Fibroblast of villous mesenchyme (primary cell): ENCODE data around the gene GCNT1. TPM values are rescaled to one million over a fixed set of nuclear protein-coding genes. Genes with fewer than 3 reads are reported as not detected.

Experiments
- DNase-seq: peaks from one replicate; pipeline ENCODE4 v3.0.0-alpha.2; 2010; ENCODE audit warnings: low read depth
- H3K4me3 ChIP-seq: 2 replicates; pipeline ENCODE4 v1.5.1; 2011; ENCODE audit warnings: low read depth, mild to moderate bottlenecking, low read length
- total RNA-seq: library from RNA; depleted of rRNA; stranded (reverse); fragments of >200 nt; gene quantifications from 2 replicates; pipeline ENCODE4 v1.2.3, GENCODE V29; 2012
- TF ChIP-seq, protein P1 (sequence below): IDR thresholded peaks from 2 replicates; pipeline ENCODE4 v1.5.1; 2012; ENCODE audit warnings: low read depth, mild to moderate bottlenecking, low read length; ENCODE audit not compliant: insufficient read depth

The GCNT1 gene
- 2.6 and 9.9 TPM in 2 replicates for total RNA-seq

- peak; percentile 83 for DNase-seq
- TF ChIP-seq, protein P1, sequence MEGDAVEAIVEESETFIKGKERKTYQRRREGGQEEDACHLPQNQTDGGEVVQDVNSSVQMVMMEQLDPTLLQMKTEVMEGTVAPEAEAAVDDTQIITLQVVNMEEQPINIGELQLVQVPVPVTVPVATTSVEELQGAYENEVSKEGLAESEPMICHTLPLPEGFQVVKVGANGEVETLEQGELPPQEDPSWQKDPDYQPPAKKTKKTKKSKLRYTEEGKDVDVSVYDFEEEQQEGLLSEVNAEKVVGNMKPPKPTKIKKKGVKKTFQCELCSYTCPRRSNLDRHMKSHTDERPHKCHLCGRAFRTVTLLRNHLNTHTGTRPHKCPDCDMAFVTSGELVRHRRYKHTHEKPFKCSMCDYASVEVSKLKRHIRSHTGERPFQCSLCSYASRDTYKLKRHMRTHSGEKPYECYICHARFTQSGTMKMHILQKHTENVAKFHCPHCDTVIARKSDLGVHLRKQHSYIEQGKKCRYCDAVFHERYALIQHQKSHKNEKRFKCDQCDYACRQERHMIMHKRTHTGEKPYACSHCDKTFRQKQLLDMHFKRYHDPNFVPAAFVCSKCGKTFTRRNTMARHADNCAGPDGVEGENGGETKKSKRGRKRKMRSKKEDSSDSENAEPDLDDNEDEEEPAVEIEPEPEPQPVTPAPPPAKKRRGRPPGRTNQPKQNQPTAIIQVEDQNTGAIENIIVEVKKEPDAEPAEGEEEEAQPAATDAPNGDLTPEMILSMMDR: peak; percentile 40
- H3K4me3 ChIP-seq: peak within 1 kb of the TSS; percentile 71
Observed at GRCh38 chr9:76458903-76459693, at the start of gene GCNT1. TSS of gene GCNT1 (plus strand) at chr9:76459182. CDS start at chr9:76502382, 43,200 bp downstream.

DNA sequence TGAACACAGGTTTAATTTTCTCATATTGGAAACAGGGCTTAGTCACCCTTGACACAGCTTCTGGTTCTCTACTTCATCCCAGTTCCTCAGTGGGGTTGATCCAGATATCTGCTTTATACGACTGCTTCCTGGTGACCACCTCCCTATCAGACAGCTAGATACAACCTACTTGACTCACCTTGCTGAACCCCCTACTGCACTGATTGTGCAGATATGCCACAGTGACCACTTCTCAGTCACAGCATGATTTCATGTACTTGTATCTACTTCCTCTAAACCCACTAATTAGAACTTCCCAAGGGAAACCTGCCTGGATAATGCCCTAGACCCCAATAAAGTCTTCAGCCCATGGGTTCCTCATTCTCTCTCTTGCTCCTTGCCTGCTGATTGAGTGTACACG lies 46.3 kb upstream of the GCNT1 start:
- DNase-seq: no peak
- no peak overlapping the region for H3K4me3 ChIP-seq
- TF ChIP-seq, protein P1: no peak

DNA sequence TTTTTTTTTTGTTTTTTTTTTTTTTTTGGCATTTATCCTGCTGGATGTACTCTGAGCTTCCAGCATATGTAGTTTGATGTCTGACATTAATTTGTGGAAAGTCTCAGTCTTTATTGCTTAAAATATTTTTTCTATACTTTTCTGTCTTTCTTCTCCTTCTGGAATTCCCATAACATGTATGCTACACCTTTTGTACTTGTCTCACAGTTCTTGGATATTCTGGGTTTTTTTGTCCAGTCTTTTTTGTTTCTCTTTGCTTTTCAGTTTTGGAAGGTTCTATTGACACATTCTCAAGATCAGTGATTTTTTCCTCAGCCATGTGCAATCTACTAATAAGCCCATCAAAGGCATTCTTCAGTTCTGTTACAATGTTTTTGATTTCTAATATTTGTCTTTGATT lies 45.3 kb upstream of the GCNT1 start:
- TF ChIP-seq, protein P1: no peak
- DNase-seq: no peak
- H3K4me3 ChIP-seq: no peak overlapping the region

DNA sequence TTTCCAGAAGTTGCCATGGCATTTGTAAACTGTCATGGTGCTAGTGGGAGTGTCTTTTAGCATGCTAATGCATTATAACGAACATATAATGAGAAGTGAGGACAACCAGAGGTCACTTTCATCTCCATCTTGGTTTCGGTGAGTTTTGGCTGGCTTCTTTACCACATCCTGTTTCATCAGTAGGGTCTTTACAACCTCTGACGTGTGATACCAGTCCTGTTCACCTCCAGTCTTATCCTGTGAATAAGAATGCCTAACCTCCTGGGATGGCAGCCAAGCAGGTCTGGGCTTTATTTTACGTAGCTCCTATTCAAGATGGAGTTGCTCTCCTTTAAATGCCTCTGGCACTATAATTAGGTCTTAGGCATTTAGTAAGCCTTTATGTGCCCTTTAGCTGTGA lies 44.3 kb upstream of the GCNT1 start:
- TF ChIP-seq, protein P1: no peak
- DNase-seq: peak; percentile 73
- no peak overlapping the region for H3K4me3 ChIP-seq

DNA sequence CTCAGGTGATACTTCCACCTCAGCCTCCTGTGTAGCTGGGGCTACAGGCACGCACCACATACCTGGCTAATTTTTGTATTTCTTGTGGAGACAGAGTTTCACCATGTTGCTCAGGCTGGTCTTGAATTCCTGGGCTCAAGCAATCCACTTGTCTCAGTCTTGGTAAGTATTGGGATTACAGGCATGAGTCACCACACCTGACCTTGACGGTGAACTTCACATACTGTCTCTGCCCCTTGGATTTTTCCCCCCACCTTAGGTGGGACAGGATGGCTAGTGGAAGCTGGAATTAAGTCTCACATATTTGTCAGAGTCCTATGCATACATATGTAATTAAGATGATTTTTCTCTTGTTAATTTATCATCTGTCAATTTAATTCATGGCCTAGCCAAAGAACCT lies 43.8 kb upstream of the GCNT1 start:
- DNase-seq: peak; percentile 12
- TF ChIP-seq, protein P1: no peak
- H3K4me3 ChIP-seq: no peak overlapping the region

GRCh38 chr9:76415731-76416130 lies 43.3 kb upstream of the GCNT1 start:
- peak; percentile 16 for DNase-seq
- TF ChIP-seq, protein P1: no peak

GRCh38 chr9:76417394-76417793 lies 41.6 kb upstream of the GCNT1 start:
- TF ChIP-seq, protein P1: no peak
- DNase-seq: no peak

More at GRCh38 chr9:76415731-76416130, 43.3 kb upstream of the GCNT1 start:
- no peak overlapping the region for H3K4me3 ChIP-seq

More at GRCh38 chr9:76417394-76417793, 41.6 kb upstream of the GCNT1 start:
- H3K4me3 ChIP-seq: no peak overlapping the region
